SK-N-SH treated with all-trans-retinoic acid at 6 μM for 48 hours (cell line): ENCODE results near the gene TMEM161A.

Source experiments
- ATAC-seq: fragments of 200-7000 bp; cut with Tn5 transposase; 3 replicates; pipeline ENCODE4 v1.9.1; 2020; ENCODE audit warnings: mild to moderate bottlenecking, moderate library complexity
- BACH2 ChIP-seq: fragments of 250-450 bp; sonication (Bioruptor Pico); IDR thresholded peaks from 2 replicates; pipeline ENCODE4 v1.9.0; 2021; ENCODE audit warnings: mild to moderate bottlenecking, borderline replicate concordance
- CSDC2 ChIP-seq: fragments of 250-450 bp; sonication (Bioruptor Pico); IDR thresholded peaks from 2 replicates; pipeline ENCODE4 v1.5.0; 2020; ENCODE audit warnings: mild to moderate bottlenecking, moderate library complexity
- ESRRG ChIP-seq: fragments of 250-450 bp; sonication (Bioruptor Pico); IDR thresholded peaks from 2 replicates; pipeline ENCODE4 v1.6.1; 2021; ENCODE audit warnings: mild to moderate bottlenecking
- GLIS3 ChIP-seq: fragments of 250-450 bp; sonication (Bioruptor Pico); IDR thresholded peaks from 2 replicates; pipeline ENCODE4 v1.5.0; 2020; ENCODE audit warnings: mild to moderate bottlenecking, moderate library complexity
- ISL1 ChIP-seq: fragments of 250-450 bp; sonication (Bioruptor Pico); IDR thresholded peaks from 2 replicates; pipeline ENCODE4 v2.1.2; 2022; ENCODE audit warnings: mild to moderate bottlenecking, moderate library complexity
- OSR1 ChIP-seq: fragments of 250-450 bp; sonication (Bioruptor Pico); IDR thresholded peaks from 2 replicates; pipeline ENCODE4 v1.8.0; 2022; ENCODE audit warnings: moderate library complexity, mild to moderate bottlenecking, inconsistent platforms
- TCF4 ChIP-seq: fragments of 250-450 bp; sonication (Bioruptor Pico); IDR thresholded peaks from 2 replicates; pipeline ENCODE4 v1.8.0; 2021; ENCODE audit warnings: mild to moderate bottlenecking, moderate library complexity, borderline replicate concordance
- TOX ChIP-seq: fragments of 250-450 bp; sonication (Bioruptor Pico); IDR thresholded peaks from 2 replicates; pipeline ENCODE4 v1.8.0; 2021; ENCODE audit warnings: mild to moderate bottlenecking, moderate library complexity, borderline replicate concordance
- ZC3H10 ChIP-seq: fragments of 250-450 bp; sonication (Bioruptor Pico); IDR thresholded peaks from 2 replicates; pipeline ENCODE4 v1.5.1; 2021; ENCODE audit warnings: mild to moderate bottlenecking, moderate library complexity
- ZFP3 ChIP-seq: fragments of 250-450 bp; sonication (Bioruptor Pico); IDR thresholded peaks from 2 replicates; pipeline ENCODE4 v1.5.0; 2020; ENCODE audit warnings: mild to moderate bottlenecking, moderate library complexity
- ZFP30 ChIP-seq: fragments of 450-650 bp; formaldehyde crosslinking; IDR thresholded peaks from 2 replicates; pipeline ENCODE4 v1.5.0; 2022; ENCODE audit warnings: mild to moderate bottlenecking, moderate library complexity
- ZNF565 ChIP-seq: fragments of 450-650 bp; formaldehyde crosslinking; conservative IDR thresholded peaks from 2 replicates; pipeline ENCODE4 v1.5.0; 2020; ENCODE audit warnings: low read depth, mild to moderate bottlenecking, moderate library complexity
- ZNF70 ChIP-seq: fragments of 450-650 bp; formaldehyde crosslinking; IDR thresholded peaks from 2 replicates; pipeline ENCODE4 v1.5.0; 2020; ENCODE audit warnings: mild to moderate bottlenecking, moderate library complexity
- ZNF8 ChIP-seq: fragments of 450-650 bp; formaldehyde crosslinking; IDR thresholded peaks from 2 replicates; pipeline ENCODE4 v1.5.0; 2020; ENCODE audit warnings: mild to moderate bottlenecking, moderate library complexity
- TF ChIP-seq, protein P1 (sequence below): fragments of 250-450 bp; sonication (Bioruptor Pico); IDR thresholded peaks from 2 replicates; pipeline ENCODE4 v1.8.0; 2021; ENCODE audit warnings: low read depth, mild to moderate bottlenecking, moderate library complexity, borderline replicate concordance
- TF ChIP-seq, protein P2 (sequence below): fragments of 250-450 bp; sonication (Bioruptor Pico); IDR thresholded peaks from 2 replicates; pipeline ENCODE4 v1.5.1; 2020; ENCODE audit warnings: low read depth, mild to moderate bottlenecking, moderate library complexity
- TF ChIP-seq, protein P3 (sequence below): fragments of 250-450 bp; sonication (Bioruptor Pico); IDR thresholded peaks from 2 replicates; pipeline ENCODE4 v1.8.0; 2020; ENCODE audit warnings: mild to moderate bottlenecking, moderate library complexity, borderline replicate concordance
- TF ChIP-seq, protein P4 (sequence below): fragments of 250-450 bp; sonication (Bioruptor Pico); IDR thresholded peaks from 2 replicates; pipeline ENCODE4 v1.5.0; 2020; ENCODE audit warnings: mild to moderate bottlenecking, moderate library complexity
- TF ChIP-seq, protein P5 (sequence below): fragments of 250-450 bp; sonication (Bioruptor Pico); IDR thresholded peaks from 2 replicates; pipeline ENCODE4 v1.5.1; 2021; ENCODE audit warnings: mild to moderate bottlenecking, moderate library complexity

TMEM161A gene

DNA sequence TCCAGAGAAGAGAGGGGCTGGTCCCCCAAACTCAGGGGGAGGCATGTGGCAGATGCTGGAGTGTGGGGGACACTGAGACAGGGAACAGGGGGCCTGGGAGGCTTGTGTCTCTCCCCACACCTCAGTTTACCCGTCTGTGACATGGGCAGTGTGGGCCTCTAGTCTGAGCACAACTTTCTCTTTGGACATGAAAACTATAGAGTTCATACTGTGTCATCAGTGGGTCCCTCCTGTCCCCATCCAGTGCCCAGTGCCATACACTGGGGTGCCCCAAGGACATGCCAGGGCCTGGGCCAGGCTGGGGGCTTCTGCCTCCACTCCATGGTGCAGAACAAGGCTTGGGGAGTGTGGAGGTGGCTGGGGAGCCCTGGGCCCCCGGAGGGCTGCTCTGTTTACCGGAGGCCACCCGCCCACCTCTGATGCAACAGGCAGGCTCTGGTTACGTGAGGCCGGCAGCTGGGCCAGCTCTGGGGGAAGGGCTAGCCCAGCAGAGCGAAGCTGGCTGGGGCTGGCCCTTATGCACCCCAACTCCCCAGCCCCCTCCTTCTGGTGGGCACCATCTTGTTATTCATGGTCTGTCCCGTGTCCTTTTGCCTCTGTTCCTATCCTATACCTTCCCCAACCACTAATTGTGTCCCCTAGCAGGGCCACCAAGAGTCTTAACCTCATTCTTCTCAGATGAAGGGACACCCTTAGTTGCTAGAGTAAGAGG, 33.7 kb upstream of the TMEM161A start:
- ATAC-seq, result no peak
- TF ChIP-seq ZNF70 (CRISPR knock-in tag) (no peak), OSR1 (CRISPR knock-in tag) (no peak), ZC3H10 (CRISPR knock-in tag) (no peak), BACH2 (CRISPR knock-in tag) (no peak), GLIS3 (CRISPR knock-in tag) (no peak), CSDC2 (no peak)
- TF ChIP-seq, protein P1, sequence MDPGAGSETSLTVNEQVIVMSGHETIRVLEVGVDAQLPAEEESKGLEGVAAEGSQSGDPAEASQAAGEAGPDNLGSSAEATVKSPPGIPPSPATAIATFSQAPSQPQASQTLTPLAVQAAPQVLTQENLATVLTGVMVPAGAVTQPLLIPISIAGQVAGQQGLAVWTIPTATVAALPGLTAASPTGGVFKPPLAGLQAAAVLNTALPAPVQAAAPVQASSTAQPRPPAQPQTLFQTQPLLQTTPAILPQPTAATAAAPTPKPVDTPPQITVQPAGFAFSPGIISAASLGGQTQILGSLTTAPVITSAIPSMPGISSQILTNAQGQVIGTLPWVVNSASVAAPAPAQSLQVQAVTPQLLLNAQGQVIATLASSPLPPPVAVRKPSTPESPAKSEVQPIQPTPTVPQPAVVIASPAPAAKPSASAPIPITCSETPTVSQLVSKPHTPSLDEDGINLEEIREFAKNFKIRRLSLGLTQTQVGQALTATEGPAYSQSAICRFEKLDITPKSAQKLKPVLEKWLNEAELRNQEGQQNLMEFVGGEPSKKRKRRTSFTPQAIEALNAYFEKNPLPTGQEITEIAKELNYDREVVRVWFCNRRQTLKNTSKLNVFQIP (CRISPR knock-in tag), result no peak

DNA sequence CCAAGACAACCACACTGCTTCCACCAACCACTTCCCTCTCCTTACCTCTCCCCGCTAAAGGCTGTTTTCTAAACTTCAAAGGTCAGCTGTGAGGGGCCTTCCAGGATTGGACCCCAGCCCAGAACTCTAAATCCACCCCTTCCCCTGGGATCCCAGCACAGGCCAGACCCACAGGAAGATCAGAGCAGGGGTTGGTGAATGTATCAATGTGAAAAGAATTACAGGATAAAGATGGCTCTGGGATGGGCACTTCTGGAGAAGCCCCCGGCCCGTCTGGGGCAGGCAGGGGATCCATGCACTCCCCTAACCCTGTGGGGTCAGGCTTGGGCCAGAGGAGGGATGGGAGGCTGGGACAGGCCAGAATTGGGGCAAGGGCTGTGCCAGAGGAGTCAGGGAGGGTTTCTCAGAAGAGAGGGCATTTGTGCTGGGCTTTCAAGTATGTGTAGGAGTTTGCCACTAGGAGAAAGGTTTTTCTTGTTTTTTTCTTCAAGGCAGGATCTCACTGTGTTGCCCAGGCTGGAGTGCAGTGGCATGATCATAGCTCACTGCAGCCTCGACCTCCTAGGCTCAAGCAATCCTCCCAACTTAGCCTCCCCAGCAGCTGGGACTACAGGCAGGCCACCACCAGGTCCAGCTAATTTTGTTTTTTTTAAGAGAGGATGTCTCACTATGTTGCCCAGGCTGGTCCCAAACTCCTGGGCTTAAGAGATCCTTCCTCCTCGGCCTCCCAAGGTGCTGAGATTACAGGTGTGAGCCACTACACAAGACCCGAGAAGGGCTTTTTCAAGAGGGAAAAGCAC, 32.8 kb upstream of the TMEM161A start:
- no peak for ATAC-seq
- TF ChIP-seq, protein P2, sequence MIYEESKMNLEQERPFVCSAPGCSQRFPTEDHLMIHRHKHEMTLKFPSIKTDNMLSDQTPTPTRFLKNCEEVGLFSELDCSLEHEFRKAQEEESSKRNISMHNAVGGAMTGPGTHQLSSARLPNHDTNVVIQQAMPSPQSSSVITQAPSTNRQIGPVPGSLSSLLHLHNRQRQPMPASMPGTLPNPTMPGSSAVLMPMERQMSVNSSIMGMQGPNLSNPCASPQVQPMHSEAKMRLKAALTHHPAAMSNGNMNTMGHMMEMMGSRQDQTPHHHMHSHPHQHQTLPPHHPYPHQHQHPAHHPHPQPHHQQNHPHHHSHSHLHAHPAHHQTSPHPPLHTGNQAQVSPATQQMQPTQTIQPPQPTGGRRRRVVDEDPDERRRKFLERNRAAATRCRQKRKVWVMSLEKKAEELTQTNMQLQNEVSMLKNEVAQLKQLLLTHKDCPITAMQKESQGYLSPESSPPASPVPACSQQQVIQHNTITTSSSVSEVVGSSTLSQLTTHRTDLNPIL, result no peak
- TF ChIP-seq ZFP3, result peak; percentile 98

DNA sequence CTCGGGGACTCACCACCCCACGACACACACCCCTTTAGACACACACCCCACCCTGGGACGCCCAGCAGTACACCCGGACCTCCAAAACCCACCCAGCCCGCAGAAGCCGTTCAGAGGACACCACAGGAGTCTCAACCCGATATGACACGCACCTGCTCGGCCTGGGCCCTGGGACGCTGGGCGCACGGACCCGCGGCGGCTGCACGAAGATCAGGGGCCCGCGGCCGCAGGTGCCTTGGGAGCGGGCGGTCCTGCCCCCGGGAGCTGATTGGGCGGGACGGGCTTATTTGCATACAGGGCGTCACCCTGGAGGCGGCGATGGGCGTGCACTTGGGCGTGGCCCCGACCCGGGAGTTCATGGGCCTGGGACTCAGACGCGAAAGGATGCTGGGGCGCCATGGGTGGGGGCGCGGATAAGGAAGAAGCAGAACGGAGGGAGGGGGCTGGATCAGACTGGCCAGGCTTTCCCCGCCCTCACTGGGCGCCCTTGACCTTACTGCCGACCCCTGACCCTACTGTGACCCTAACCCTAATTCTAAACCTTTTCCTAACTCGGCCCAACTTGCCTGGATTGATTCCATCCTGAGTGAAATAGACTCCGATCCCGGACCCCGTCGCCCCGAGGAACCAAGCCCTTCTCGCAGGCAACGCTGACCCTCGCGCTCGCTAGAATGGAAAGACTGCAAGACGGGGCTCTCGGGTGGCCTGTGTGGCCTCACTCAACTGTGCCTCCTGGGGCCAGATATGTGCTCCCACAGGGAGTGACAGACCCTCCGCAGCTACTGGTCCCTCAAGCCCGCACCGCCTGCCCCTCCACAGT, 32.0 kb upstream of the TMEM161A start, which contains the start of gene MEF2B:
TSS of gene MEF2B (minus strand) at position 211 of the 820 bp plus-strand sequence. CDS start 19,528 bp downstream, outside the sequence.
- ATAC-seq, result peak; percentile 92

DNA sequence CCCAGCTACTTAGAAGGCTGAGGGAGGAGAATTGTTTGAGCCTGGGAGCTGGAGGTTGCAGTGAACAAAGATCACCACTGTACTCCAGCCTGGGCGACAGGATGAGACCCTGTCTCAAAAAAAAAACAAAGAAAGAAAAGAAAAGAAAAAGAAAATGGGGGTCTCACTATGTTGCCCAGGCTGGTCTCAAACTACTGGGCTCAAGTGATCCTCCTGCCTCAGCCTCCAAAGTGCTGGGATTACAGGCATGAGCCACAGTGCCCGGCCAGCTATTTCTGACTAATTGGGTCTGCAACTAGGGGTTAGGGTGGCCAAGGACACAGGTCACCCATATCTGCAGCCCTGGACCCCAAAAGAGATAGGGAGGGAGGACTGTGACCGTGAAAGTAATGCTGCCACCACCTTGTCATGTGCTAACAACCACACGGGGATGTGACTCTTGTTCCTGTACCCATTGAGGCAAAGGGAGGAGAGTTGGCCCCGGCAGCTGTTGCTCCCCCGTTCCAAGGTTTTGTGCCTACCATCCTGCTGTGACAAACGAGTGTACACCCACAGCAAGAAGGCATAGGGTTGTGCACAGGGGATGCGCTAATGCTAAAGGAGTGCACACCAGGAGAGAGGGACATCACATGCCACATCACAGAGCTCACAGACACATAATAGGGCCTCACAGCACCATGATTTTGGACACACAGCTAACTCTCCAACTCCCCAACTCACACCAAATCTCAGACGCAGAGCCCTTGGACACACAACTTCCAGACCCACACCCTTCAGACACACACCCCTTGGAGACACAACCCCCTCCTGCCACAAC, 31.2 kb upstream of the TMEM161A start:
- TF ChIP-seq TCF4 (CRISPR knock-in tag) (no peak), ZFP3 (no peak), GLIS3 (CRISPR knock-in tag) (no peak), OSR1 (CRISPR knock-in tag) (no peak), ZNF8 (CRISPR knock-in tag) (no peak), ZFP30 (CRISPR knock-in tag) (no peak), CSDC2 (no peak), BACH2 (CRISPR knock-in tag) (no peak), TOX (CRISPR knock-in tag) (no peak), ESRRG (CRISPR knock-in tag) (no peak)
- TF ChIP-seq, protein P3, sequence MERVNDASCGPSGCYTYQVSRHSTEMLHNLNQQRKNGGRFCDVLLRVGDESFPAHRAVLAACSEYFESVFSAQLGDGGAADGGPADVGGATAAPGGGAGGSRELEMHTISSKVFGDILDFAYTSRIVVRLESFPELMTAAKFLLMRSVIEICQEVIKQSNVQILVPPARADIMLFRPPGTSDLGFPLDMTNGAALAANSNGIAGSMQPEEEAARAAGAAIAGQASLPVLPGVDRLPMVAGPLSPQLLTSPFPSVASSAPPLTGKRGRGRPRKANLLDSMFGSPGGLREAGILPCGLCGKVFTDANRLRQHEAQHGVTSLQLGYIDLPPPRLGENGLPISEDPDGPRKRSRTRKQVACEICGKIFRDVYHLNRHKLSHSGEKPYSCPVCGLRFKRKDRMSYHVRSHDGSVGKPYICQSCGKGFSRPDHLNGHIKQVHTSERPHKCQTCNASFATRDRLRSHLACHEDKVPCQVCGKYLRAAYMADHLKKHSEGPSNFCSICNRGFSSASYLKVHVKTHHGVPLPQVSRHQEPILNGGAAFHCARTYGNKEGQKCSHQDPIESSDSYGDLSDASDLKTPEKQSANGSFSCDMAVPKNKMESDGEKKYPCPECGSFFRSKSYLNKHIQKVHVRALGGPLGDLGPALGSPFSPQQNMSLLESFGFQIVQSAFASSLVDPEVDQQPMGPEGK (CRISPR knock-in tag), result no peak
- TF ChIP-seq, protein P4, sequence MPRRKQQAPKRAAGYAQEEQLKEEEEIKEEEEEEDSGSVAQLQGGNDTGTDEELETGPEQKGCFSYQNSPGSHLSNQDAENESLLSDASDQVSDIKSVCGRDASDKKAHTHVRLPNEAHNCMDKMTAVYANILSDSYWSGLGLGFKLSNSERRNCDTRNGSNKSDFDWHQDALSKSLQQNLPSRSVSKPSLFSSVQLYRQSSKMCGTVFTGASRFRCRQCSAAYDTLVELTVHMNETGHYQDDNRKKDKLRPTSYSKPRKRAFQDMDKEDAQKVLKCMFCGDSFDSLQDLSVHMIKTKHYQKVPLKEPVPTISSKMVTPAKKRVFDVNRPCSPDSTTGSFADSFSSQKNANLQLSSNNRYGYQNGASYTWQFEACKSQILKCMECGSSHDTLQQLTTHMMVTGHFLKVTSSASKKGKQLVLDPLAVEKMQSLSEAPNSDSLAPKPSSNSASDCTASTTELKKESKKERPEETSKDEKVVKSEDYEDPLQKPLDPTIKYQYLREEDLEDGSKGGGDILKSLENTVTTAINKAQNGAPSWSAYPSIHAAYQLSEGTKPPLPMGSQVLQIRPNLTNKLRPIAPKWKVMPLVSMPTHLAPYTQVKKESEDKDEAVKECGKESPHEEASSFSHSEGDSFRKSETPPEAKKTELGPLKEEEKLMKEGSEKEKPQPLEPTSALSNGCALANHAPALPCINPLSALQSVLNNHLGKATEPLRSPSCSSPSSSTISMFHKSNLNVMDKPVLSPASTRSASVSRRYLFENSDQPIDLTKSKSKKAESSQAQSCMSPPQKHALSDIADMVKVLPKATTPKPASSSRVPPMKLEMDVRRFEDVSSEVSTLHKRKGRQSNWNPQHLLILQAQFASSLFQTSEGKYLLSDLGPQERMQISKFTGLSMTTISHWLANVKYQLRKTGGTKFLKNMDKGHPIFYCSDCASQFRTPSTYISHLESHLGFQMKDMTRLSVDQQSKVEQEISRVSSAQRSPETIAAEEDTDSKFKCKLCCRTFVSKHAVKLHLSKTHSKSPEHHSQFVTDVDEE, result no peak
- no peak for ATAC-seq

More for the DNA sequence above, 32.0 kb upstream of the TMEM161A start, which contains the start of gene MEF2B:
- TF ChIP-seq BACH2 (CRISPR knock-in tag) (no peak), ZC3H10 (CRISPR knock-in tag) (no peak), ISL1 (no peak), ZNF565 (CRISPR knock-in tag) (no peak), GLIS3 (CRISPR knock-in tag) (no peak)
- TF ChIP-seq, protein P5, sequence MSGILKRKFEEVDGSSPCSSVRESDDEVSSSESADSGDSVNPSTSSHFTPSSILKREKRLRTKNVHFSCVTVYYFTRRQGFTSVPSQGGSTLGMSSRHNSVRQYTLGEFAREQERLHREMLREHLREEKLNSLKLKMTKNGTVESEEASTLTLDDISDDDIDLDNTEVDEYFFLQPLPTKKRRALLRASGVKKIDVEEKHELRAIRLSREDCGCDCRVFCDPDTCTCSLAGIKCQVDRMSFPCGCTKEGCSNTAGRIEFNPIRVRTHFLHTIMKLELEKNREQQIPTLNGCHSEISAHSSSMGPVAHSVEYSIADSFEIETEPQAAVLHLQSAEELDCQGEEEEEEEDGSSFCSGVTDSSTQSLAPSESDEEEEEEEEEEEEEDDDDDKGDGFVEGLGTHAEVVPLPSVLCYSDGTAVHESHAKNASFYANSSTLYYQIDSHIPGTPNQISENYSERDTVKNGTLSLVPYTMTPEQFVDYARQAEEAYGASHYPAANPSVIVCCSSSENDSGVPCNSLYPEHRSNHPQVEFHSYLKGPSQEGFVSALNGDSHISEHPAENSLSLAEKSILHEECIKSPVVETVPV, result no peak
